Amygdala (tissue), 56 donors: ENCODE results near the gene GNAI2.

ENCODE experiments used
- DNase-seq, 56 donors: peaks; one replicate each; lab custom pipeline; 2025; lab: John Stamatoyannopoulos, UW

Gene GNAI2

DNA sequence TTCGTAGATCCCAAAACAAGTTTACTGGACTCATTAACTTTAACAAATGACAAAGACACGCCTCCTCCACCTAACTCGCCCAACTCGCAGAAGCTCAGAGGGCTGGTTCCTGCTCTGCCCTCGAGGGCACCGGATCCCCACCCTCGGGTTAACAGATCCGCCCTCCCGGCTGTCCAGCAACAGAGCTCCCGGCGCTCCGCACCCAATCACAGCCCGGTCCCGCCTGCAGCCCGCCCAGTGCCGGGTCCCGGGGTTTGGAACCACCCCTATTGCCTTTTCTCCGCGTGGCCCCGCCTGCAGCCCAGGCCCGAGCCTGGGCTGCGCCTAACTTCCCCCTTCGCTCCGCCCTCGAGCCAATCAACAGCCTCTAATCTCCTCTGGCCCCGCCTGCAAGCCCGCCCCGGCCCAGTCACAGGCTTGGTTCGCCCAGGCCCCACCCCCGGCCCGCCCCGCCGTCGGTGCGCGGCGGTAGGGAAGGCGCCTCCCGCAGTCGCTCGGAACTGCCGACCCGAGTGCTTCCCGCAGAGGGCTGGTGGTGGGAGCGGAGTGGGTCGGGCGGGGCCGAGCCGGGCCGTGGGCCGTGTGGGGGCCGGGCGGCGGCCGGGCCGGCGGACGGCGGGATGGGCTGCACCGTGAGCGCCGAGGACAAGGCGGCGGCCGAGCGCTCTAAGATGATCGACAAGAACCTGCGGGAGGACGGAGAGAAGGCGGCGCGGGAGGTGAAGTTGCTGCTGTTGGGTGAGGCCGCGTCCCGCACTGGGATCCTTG, at the start of gene GNAI2:
TSS of gene GNAI2 (plus strand) at position 489 of the 768 bp plus-strand sequence. CDS start at position 621, 132 bp downstream.
- DNase-seq: peak; percentile 73 to 100 (median 98)

DNA sequence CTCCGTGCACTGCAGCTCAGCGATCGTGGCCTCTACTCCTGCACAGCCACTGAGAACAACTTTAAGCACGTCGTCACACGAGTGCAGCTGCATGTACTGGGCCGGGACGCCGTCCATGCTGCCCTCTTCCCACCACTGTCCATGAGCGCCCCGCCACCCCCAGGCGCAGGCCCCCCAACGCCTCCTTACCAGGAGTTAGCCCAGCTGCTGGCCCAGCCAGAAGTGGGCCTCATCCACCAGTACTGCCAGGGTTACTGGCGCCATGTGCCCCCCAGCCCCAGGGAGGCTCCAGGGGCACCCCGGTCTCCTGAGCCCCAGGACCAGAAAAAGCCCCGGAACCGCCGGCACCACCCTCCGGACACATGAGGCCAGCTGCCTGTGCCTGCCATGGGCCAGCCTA, 48.3 kb upstream of the GNAI2 start:
- no peak for DNase-seq

DNA sequence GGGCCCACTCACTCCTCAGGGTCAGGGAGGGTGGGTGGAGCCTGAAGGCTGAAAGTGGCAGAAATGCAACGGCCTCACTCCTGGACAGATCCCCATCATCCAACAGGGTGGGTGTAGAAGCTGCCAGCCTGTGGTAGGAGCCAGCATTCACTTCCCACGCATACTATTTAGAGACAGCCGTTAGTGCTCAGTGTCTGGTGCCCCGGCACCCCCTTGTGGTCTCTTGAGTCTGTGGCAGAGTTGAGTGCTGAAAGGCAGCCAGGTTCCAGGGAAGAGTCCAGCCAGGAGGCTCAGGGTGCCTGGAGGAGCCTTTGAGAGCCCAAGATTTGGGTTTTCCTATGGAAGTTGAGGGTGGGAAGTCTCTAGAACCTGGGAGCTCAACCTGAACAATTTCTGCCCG, 46.7 kb upstream of the GNAI2 start:
- DNase-seq: peak in 48 of 56 donors; percentile 15 to 84 (median 54)

DNA sequence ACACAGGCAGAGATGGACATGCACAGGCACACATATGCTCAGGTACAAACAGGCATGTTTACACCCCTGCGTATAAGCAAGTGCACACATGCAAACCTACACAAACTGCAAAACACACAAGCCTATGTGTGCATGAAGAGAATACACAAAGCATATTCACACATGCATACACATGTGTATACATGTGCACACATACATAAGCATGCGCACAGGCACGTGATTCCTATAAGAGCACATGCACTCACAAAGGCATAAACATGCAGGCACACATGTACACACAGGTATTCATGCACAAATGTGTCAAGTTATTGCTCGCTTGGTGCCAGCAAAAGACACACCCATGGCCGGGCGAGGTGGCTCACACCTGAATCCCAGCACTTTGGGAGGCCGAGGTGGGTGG, 46.0 kb upstream of the GNAI2 start:
- DNase-seq: no peak

DNA sequence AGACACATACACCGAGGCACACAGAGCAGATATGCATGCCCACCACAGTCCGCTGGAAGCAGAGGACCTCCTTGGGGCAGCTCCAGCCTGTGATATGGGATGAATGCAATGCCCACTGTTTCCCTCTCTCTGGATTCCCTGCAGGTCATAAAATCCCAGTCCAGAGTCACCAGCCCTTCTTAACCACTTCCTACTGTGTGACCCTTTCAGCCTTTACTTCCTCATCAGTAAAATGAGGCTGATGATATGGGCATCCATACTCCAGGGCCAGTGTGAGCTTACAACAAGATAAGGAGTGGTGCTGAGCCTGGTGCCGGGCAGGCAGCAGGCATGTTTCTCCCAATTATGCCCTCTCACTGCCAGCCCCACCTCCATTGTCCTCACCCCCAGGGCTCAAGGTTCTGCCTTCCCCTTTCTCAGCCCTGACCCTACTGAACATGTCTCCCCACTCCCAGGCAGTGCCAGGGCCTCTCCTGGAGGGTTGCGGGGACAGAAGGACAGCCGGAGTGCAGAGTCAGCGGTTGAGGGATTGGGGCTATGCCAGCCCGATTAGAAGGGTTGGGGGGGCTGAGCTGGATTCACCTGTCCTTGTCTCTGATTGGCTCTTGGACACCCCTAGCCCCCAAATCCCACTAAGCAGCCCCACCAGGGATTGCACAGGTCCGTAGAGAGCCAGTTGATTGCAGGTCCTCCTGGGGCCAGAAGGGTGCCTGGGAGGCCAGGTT, 44.9 kb upstream of the GNAI2 start, which contains the start of gene GNAT1:
TSS of gene GNAT1 (plus strand) at position 675 of the 725 bp plus-strand sequence. CDS start 116 bp downstream, outside the sequence.
- DNase-seq: no peak

DNA sequence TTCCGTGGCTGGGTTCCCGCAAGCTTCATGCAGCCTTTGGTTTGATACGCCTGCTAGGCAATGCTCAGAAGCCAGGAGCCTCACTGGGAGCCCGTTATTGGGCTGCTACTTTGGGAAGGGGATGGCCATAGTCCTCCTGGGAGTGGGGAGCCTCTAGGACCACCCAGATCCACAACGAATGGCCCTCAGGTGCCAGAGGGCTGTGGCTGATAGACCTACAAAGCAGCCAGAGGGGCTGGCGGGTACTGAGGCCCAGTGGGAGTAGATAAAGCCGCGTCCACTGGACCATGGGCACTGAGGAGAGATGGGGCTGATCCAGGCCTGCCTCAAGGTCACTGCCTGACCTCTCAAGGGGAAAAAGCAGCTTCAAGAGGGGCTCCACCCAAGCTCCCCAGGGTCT, 43.9 kb upstream of the GNAI2 start:
- no peak for DNase-seq

DNA sequence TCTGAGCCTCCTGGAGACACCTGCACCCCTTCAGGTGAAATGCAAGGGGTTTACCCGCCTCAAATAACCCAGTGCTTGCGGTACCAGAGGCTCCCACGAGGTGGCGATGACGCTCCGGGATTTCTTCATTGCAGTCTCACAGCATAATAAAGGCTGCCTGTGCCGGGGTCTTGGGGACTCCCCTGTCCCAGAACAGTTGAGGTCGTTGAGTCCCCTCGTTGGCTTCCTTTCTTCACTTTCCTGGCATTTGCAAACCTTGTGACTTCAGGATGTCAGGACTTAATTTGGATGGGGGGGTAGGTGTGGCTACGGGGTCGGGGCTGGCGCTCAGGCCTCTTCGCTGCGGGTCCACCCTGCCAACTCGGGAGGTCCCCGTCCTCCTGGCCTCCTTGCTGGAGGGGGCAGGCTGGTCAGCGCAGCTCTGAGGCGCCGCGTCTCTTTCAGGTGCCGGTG, 43.3 kb upstream of the GNAI2 start:
- peak in 43 of 56 donors; percentile 11 to 82 (median 36) for DNase-seq

DNA sequence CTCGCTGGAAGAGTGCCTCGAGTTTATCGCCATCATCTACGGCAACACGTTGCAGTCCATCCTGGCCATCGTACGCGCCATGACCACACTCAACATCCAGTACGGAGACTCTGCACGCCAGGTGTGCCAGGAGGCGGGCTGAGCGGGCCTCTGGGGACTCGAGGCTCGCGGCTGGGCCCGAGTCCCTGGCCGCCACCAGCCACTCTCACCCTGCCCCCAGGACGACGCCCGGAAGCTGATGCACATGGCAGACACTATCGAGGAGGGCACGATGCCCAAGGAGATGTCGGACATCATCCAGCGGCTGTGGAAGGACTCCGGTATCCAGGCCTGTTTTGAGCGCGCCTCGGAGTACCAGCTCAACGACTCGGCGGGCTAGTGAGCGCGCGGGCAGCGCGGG, 42.7 kb upstream of the GNAI2 start:
- no peak for DNase-seq

DNA sequence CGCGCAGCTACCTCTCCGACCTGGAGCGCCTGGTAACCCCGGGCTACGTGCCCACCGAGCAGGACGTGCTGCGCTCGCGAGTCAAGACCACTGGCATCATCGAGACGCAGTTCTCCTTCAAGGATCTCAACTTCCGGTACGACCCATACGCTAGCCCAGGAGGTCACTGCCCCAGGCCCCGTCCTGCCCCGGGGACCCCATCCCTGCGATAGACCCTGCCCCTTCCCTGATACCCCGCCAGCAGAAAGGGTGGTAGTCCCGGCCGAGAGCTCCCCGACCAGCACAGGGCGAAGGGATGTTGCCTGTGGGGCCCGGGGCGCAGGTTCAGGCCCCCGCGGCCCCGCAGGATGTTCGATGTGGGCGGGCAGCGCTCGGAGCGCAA, 42.3 kb upstream of the GNAI2 start:
- DNase-seq: no peak

DNA sequence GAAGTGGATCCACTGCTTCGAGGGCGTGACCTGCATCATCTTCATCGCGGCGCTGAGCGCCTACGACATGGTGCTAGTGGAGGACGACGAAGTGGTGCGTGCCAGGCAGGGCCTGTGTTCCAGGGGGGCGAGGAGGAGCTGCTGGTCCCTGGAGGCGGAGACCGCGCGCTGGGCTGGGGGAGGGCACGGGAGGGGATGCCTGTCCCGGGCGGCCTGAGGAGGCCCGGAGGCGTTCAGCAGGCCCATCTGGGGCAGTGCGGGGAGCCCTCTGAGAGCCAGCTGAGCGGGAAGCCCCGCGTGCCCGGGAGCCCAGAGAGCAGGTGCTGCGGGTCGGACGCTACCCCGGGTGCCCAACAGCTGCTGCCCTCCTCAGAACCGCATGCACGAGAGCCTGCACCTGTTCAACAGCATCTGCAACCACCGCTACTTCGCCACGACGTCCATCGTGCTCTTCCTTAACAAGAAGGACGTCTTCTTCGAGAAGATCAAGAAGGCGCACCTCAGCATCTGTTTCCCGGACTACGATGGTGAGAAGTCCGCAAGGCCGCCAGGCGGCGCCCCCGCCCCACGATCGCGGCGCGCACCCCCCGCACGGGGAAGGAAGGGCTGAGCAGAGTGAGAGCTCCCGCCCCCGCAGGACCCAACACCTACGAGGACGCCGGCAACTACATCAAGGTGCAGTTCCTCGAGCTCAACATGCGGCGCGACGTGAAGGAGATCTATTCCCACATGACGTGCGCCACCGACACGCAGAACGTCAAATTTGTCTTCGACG, 41.7 kb upstream of the GNAI2 start:
- peak in 44 of 56 donors; percentile 11 to 83 (median 49) for DNase-seq

DNA sequence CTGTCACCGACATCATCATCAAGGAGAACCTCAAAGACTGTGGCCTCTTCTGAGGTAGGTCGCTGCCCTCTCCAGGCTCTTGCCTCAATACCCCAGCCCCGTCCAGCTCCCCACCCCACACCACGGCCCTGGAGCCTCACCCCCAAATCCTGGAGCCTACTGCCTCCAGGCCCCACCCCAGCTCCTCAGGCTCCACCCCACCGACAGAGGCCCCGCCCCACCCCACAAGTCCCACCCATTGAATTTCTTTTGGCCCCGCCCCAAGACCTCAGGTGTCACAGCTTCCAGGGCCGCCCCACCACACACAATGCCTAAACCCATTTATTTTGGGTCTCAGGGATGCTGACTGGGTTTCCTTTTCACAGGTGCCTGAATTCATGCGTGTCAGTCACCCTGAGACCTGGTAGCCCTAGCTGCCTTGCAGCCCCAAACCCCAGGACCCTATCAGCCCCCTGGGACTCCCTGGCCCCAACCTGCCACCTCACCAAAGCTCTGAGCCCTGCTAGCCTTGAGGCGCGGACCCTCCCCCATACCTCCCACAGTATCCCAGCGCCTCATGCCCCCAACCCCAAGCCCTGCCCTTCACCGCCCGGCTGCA, 41.0 kb upstream of the GNAI2 start:
- DNase-seq: peak in 1 of 56 donors; percentile 30

DNA sequence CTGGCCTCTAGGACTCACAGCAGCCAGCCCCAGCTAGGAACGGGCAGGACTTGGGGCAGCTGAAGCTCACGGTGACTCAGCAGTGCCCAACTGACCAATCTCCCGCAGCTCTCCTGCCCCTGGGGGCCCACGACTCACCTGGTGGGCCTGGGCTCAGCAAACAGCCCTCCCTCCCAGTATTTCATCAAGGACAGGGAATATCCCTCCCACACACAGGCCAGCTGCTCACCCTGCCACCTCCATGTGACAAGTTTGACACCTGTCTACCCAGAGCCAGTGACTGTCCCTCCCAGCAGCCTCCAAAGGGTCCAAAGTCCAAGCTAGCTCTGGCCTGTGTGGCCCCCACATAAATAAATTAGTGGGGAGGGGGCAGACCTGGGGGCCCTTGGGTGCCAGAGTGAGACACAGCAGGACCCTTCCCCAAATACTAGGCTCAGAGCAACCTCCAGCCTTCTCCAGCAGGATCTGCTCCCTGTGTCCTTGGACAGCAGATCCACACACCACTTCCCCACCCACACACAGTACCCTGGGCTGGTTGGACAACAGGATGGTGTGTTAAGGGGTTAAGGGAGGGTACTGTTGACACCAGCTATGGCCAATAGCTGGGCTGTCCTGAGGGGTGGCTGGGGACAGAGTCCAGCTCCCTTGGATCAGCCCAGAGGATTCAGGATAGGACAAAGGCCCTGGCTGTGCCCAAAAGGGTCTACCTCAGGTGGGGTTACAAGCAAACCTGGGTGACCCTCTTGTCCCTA, 40.3 kb upstream of the GNAI2 start:
- no peak for DNase-seq

DNA sequence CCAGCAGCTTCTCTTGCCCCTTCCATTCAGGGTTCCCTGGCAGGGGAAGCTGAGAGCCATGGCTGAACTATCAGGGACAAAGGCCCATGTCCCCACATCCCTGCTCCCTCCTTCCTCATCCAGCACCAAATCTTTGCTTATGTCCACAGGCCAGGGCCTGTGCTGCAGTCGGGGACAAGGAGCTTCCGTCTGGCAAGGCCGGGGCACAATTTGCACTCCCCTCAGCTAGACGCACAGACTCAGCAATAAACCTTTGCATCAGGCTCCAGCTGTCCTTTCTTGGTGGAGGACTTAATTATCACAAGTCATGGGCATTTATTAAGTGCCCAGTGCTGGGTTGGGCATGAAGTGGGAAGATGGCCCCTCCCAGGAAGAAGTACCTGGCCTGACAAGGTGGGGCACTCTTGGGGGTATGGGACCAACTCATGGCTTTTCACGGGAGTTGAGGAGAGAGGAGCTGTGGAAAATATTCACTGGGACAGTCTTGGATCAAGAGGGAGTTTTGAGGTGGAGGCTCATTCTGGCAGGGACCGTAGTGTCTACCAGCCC, 39.7 kb upstream of the GNAI2 start:
- DNase-seq: no peak

DNA sequence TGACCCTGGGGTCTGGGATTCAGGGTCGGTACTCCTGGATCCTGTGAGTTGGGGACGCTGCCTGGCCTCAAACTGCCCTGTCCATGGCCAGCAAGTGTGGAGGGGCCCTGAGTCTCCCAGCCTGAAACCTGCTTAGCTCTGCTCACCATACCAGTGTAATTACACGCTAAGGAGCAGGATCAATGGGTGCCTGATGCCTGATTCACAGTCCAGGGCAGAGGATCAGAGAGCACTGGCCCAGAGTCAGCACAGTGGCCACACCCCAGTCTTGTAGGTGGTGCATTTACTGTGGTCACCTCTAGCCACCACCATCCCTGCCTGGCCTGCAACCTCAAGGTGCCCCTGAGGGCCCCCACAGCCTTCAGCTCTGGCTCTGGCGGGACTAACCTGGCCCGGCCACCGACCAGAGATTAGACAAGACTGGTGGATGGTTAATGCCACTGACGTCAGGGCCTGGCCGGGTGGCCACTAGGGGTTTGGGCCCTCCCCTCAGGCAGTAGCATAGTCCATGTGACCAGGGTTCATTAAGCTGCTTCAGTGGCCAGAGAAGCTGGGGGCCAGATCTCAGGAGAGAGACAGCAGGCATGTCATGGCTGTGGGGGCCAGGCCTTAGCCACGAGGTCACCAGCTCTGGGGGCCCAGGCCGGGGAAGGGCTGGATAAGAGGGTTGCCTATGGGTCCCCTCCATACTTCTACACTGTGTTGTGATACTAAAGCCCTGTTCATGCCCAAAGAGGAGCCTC, 34.3 kb upstream of the GNAI2 start:
- DNase-seq: no peak

DNA sequence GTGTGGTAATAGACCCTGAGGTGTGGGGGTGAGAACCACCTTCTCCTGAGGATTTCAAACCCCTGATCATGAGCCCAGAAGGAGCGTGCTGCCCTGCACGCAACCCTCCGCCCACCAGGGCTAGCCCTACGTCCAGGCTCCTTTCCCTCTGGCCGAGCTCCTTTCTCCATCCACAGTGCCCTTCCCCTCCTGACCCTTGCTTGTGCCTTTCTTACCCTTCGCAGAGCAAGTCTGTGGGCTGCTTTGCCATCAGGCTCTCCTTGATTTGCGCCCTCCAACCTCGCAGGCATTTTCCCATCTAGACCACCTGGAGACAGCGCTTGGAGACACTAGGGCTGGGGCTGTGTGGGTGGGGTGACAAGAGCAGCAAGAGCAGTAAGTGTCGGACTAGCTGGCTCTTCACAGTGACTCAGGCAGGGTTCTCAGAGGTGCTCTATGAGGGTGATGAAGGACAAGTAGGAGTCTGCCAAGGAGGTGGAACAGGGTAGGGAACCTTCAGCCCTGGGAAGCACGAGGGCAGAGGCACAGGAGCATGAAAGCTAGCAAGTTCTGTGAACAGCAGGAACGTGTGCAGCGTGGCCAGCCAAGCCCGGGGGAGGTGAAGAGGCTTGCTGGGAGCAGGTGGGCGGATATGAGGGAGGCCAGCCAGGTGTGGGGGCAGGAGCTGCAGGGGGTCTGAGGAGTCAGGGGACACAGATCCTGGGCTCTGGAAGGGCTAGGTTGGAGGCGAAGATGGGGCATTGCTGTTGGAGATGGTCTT, 33.5 kb upstream of the GNAI2 start:
- no peak for DNase-seq

DNA sequence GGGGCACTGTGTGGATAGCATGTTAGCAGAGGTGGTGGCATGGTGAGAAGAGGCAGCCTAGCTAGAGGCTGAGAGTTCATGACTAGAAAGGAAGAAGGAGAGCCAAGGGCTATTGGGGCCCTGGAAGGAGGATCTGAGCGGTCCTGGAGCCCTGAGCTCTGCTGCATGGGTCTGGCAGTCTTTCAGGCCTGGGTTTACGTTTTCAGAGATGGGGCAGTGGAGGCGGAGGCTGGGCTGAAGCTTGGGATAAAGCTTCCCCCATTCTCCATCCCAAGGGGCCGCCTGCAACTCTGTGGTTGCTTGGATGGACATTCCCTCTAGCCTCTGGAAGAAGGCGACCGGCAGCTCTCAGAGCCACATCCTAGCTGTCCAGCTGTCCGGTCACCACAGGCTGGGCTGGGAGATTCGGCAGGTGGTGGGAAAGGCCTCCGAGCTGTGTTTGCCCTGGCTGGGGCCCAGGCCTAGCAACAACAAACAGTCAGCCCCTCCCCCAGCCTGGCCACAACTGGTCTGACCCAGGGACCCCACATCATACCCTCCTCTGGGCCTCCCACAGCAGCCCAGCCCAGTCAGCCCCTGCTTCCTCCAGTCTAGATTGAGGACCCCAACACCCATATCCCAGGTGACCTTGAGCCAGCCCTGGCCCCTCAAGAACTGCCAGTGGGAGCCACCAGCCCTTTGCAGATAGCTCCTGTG, 32.7 kb upstream of the GNAI2 start:
- DNase-seq: no peak
